CD4-positive, alpha-beta T cell treated with Interleukin-10 for 1 hour (primary cell): ENCODE data around the gene JAZF1.
"Not testable (repeated sequence)": the region's sequence is repeated elsewhere in the genome, so short reads cannot be mapped to it uniquely, and the experiment has no call there.

Experiments
- DNase-seq: peaks from one replicate; pipeline ENCODE4 v3.0.0-alpha.2; 2020

The JAZF1 gene

GRCh38 chr7:27928001-27928400 lies 252.6 kb downstream of the JAZF1 start:
- DNase-seq, result no peak

GRCh38 chr7:27925573-27926201 lies 254.9 kb downstream of the JAZF1 start:
- DNase-seq, result no peak

GRCh38 chr7:27923642-27923980 lies 257.0 kb downstream of the JAZF1 start:
- no peak for DNase-seq

GRCh38 chr7:27922907-27923641 lies 257.5 kb downstream of the JAZF1 start:
- DNase-seq, result no peak

GRCh38 chr7:27922389-27922788 lies 258.2 kb downstream of the JAZF1 start:
- not testable (repeated sequence) for DNase-seq

GRCh38 chr7:27921081-27921836 lies 259.3 kb downstream of the JAZF1 start:
- DNase-seq, result peak; percentile 49

- DNase-seq, result no peak
Observed at GRCh38 chr7:27920281-27920946, 260.2 kb downstream of the JAZF1 start.

GRCh38 chr7:27918503-27918902 lies 262.1 kb downstream of the JAZF1 start:
- no peak for DNase-seq

GRCh38 chr7:27917774-27918314 lies 262.8 kb downstream of the JAZF1 start:
- no peak for DNase-seq

GRCh38 chr7:27917119-27917518 lies 263.5 kb downstream of the JAZF1 start:
- DNase-seq, result no peak

- DNase-seq, result no peak
Observed at GRCh38 chr7:27916372-27916771, 264.2 kb downstream of the JAZF1 start.

- no peak for DNase-seq
Observed at GRCh38 chr7:27914409-27914808, 266.2 kb downstream of the JAZF1 start.

- DNase-seq, result no peak
Observed at GRCh38 chr7:27912751-27913150, 267.8 kb downstream of the JAZF1 start.

GRCh38 chr7:27911920-27912319 lies 268.7 kb downstream of the JAZF1 start:
- no peak for DNase-seq

GRCh38 chr7:27910326-27910725 lies 270.3 kb downstream of the JAZF1 start:
- no peak for DNase-seq

- DNase-seq, result no peak
Observed at GRCh38 chr7:27908534-27909165, 271.9 kb downstream of the JAZF1 start.

- DNase-seq, result no peak
Observed at GRCh38 chr7:27906385-27907091, 274.1 kb downstream of the JAZF1 start.

- DNase-seq, result no peak
Observed at GRCh38 chr7:27905951-27906350, 274.6 kb downstream of the JAZF1 start.

- DNase-seq, result peak; percentile 53
Observed at GRCh38 chr7:27901028-27901760, 279.4 kb downstream of the JAZF1 start.

- DNase-seq, result no peak
Observed at GRCh38 chr7:27900006-27900405, 280.6 kb downstream of the JAZF1 start.

- DNase-seq, result peak; percentile 23
Observed at GRCh38 chr7:27899601-27900000, 281.0 kb downstream of the JAZF1 start.
